Esophagus squamous epithelium (tissue), 5 donors: ENCODE results near the gene EXO5. TPM values are rescaled to one million over a fixed set of nuclear protein-coding genes. Genes with fewer than 3 reads are reported as not detected.

Source experiments
- DNase-seq: peaks from one replicate; lab custom pipeline; 2025; lab: John Stamatoyannopoulos, UW
- H3K27ac ChIP-seq, 4 donors: fragments of 200-600 bp; sonication (generic); one replicate each; pipeline ENCODE4 v1.5.1; 2016 to 2019; ENCODE audit warnings: mild to moderate bottlenecking in 1 of 4
- H3K27me3 ChIP-seq, 4 donors: fragments of 200-600 bp; sonication (generic); 1 replicate in 3 of 4; 2 replicates in 1 of 4; pipeline versions ENCODE4 v1.5.1 to v1.6.0; 2017 to 2021; ENCODE audit warnings: antibody characterized with exemption in 1 of 4
- H3K36me3 ChIP-seq, 3 donors: fragments of 200-600 bp; sonication (generic); one replicate each; pipeline ENCODE4 v1.5.1; 2016 to 2019
- H3K4me1 ChIP-seq, 3 donors: fragments of 200-600 bp; sonication (generic); one replicate each; pipeline ENCODE4 v1.5.1; 2017 to 2019
- H3K4me3 ChIP-seq, 4 donors: fragments of 200-600 bp; sonication (generic); 1 replicate in 3 of 4; 2 replicates in 1 of 4; pipeline ENCODE4 v1.5.1; 2016 to 2019; ENCODE audit warnings: mild to moderate bottlenecking in 2 of 4, moderate library complexity in 1 of 4
- H3K9me3 ChIP-seq, 3 donors: fragments of 200-600 bp; sonication (generic); one replicate each; pipeline ENCODE4 v1.5.1; 2016 to 2019
- CTCF ChIP-seq, 6 experiments: fragments of 450-650 bp in 4 of 6; fragments of 200-600 bp in 2 of 6; sonication (generic) in 2 of 6; IDR thresholded peaks; one replicate each; pipeline ENCODE4 v1.5.1; 2016 to 2019; ENCODE audit warnings: antibody characterized with exemption in 6 of 6, mild to moderate bottlenecking in 4 of 6, moderate library complexity in 4 of 6
- POLR2A ChIP-seq, 4 donors: fragments of 450-650 bp; IDR thresholded peaks; one replicate each; pipeline ENCODE4 v1.6.1; 2017; ENCODE audit warnings: antibody characterized with exemption in 4 of 4, mild to moderate bottlenecking in 4 of 4, moderate library complexity in 3 of 4
- WGBS, 2 donors: methylation state at CpG; one replicate each; pipeline ENCODE4 v1.1.5; 2018; 5-methylcytosine and 5-hydroxymethylcytosine counted together
- intact Hi-C: fragments of 100-400 bp; cut with DNase I; formaldehyde crosslinking; loops from one replicate; pipeline ENCODE4 v1.15.0; 2022
- total RNA-seq, 4 donors: library from RNA; depleted of rRNA; stranded (reverse); fragments of >200 nt; gene quantifications; one replicate each; pipeline ENCODE4 v1.1.0, GENCODE V29; 2016
- donor health status: DM: yes; HTN: yes; CAD: no.

EXO5 gene
- total RNA-seq, 4 donors from 2014 or later: 4.9 to 7.1 (median 5.7) TPM

DNA sequence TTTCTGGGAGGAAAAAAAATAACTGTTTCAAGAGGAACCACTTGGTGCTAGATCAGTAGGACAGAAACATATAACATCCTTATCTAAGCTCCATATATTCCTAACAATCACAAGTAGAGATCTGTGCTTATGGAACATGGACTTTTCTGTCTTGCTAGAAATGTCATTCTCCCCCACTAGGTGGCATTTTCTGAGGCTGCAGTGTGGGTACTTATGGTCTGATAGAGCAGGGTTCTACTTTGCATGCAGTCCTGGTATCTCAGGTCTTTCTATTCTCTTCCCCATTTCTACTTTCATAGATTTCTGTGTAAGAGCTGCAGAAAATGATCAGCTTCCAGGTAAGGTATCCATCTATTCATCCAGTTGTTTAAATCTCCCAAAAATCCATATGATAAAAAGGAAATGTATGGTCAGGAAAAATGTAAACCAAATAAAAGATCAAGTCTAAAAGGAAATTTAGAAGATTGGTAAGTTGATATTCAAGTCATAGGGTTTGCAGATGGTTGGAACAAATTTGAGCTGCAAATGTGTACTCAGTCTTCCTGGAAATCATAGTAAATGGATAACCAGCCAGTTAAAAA, 24.4 kb downstream of the EXO5 start:
- no peak overlapping the region for H3K4me3 ChIP-seq
- peaks cover 5 to 19% (median 6%) of the 10 kb centered on the region in 3 donors for H3K4me1 ChIP-seq
- no peak for TF ChIP-seq POLR2A (IDR thresholded peaks at IDR 0.05)
- peak; percentile 7 to 59 (median 47) for TF ChIP-seq CTCF (IDR thresholded peaks at IDR 0.05)
- intact Hi-C loops: no loop called here
- DNase-seq: no peak
- no peaks in the 10 kb centered on the region for H3K36me3 ChIP-seq
- H3K27me3 ChIP-seq: no peaks in the 10 kb centered on the region
- no peak overlapping the region for H3K27ac ChIP-seq
- H3K9me3 ChIP-seq: no peaks in the 10 kb centered on the region

- intact Hi-C loops: no loop called here
- H3K4me1 ChIP-seq: peaks cover 5 to 19% (median 6%) of the 10 kb centered on the region in 3 donors
Observed at GRCh38 chr1:40534589-40534988, 26.0 kb downstream of the EXO5 start.

DNA sequence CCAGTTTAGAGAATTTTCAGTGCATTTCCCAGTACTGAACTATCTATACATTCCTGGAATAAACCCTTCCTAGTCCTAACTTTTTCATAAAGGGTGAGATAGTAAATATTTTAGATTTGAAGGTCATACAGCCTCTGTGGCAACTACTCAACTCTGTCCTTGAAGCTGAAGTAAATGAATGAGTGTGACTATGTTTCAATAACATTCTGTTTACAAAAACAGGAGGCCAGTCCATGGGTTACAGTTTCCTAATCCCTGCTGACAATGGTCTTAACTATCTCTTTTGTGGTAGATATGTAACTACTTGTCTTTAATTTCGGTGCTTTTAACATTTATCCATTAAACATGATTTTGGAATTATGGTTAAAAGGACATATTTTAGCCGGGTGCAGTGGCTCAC, 27.2 kb downstream of the EXO5 start:
- Histone ChIP-seq H3K4me3 (no peak overlapping the region), H3K27me3 (no peaks in the 10 kb centered on the region), H3K4me1 (peaks cover 5 to 19% (median 6%) of the 10 kb centered on the region in 3 donors), H3K36me3 (peaks cover 0 to 4% (median 0%) of the 10 kb centered on the region in 3 donors), H3K9me3 (no peaks in the 10 kb centered on the region), H3K27ac (no peak overlapping the region)
- DNase-seq: no peak
- intact Hi-C loops: no loop called here
- WGBS, 2 donors: 63 to 76% methylated on average over 2 of the region's 2 CpGs
- TF ChIP-seq CTCF (IDR thresholded peaks at IDR 0.05) (no peak), POLR2A (IDR thresholded peaks at IDR 0.05) (no peak)

More at GRCh38 chr1:40534589-40534988, 26.0 kb downstream of the EXO5 start:
- no peak for DNase-seq
- Histone ChIP-seq H3K27me3 (no peaks in the 10 kb centered on the region), H3K27ac (no peak overlapping the region), H3K9me3 (no peaks in the 10 kb centered on the region), H3K4me3 (no peak overlapping the region), H3K36me3 (no peaks in the 10 kb centered on the region)
- TF ChIP-seq POLR2A (IDR thresholded peaks at IDR 0.05) (no peak), CTCF (IDR thresholded peaks at IDR 0.05) (no peak)

- no peak for TF ChIP-seq CTCF (IDR thresholded peaks at IDR 0.05)
- no peak for TF ChIP-seq POLR2A (IDR thresholded peaks at IDR 0.05)
- no peak overlapping the region for H3K27ac ChIP-seq
- no peak overlapping the region for H3K4me3 ChIP-seq
- DNase-seq: no peak
- H3K4me1 ChIP-seq: no peaks in the 10 kb centered on the region
- H3K36me3 ChIP-seq: peaks cover 0 to 40% (median 0%) of the 10 kb centered on the region in 3 donors
- H3K27me3 ChIP-seq: no peaks in the 10 kb centered on the region
- H3K9me3 ChIP-seq: no peaks in the 10 kb centered on the region
- intact Hi-C loops: no loop called here
- 72 to 91% methylated on average over 7 of the region's 7 CpGs for WGBS, 2 donors
Observed at GRCh38 chr1:40539338-40539737, 30.8 kb downstream of the EXO5 start.

- DNase-seq: no peak
- H3K27ac ChIP-seq: no peak overlapping the region
- no peaks in the 10 kb centered on the region for H3K27me3 ChIP-seq
- intact Hi-C loops: no loop called here
- TF ChIP-seq POLR2A (IDR thresholded peaks at IDR 0.05): no peak
- no peak for TF ChIP-seq CTCF (IDR thresholded peaks at IDR 0.05)
- H3K4me1 ChIP-seq: no peaks in the 10 kb centered on the region
- peaks cover 0 to 55% (median 4%) of the 10 kb centered on the region in 3 donors for H3K36me3 ChIP-seq
- WGBS, 2 donors: 91 to 99% methylated on average over 4 of the region's 4 CpGs
- no peak overlapping the region for H3K4me3 ChIP-seq
- H3K9me3 ChIP-seq: peaks cover 0 to 20% (median 5%) of the 10 kb centered on the region in 3 donors
Observed at GRCh38 chr1:40546957-40547356, 38.4 kb downstream of the EXO5 start.
